NT2/D1 (cell line): Measurements from ENCODE around the gene MCTP1.

ENCODE experiments used
- SUZ12 ChIP-seq: IDR thresholded peaks from 2 replicates; pipeline ENCODE4 v1.6.1; 2011; ENCODE audit not compliant: insufficient read length, insufficient read depth; ENCODE audit errors: extremely low read depth
- YY1 ChIP-seq: IDR thresholded peaks from 2 replicates; pipeline ENCODE4 v1.6.1; 2011; ENCODE audit not compliant: insufficient read length, insufficient read depth
- ZNF274 ChIP-seq: IDR thresholded peaks from 2 replicates; pipeline ENCODE4 v1.6.1; 2011; ENCODE audit warnings: mild to moderate bottlenecking, low read depth, low read length

DNA sequence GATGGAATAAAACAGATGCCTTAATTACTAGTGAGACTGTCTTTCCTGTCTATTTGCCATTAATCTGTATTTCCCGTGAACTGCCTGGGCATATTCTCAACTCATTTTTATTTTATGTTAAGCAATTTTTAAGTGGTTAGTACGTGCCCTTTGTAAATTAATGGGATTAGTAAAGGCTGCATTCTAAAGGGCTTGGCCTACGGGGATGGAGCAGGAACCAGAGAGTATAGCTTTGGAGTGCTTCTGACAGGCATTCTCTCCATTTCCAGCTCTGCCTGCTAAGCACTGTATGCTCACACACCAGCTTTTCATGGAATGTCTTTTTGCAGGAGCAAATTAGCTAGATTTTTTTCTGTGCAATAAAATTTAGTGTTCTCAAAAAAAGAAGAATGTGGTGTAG, 241.2 kb downstream of the MCTP1 start:
- TF ChIP-seq YY1, result no peak
- no peak for TF ChIP-seq ZNF274
- no peak for TF ChIP-seq SUZ12
